NCI-H526 treated with DMSO at 0.1 percent for 48 hours (cell line): ENCODE data around the gene CFAP299.
"Not testable (repeated sequence)": the region's sequence is repeated elsewhere in the genome, so short reads cannot be mapped to it uniquely, and the experiment has no call there.

ENCODE experiments used
- DNase-seq: peaks from one replicate; lab custom pipeline; 2025; lab: John Stamatoyannopoulos, UW

Gene CFAP299

GRCh38 chr4:80335554-80336358 is at the start of gene CFAP299:
TSS of gene CFAP299 (plus strand) at chr4:80335730.
- DNase-seq, result no peak

GRCh38 chr4:80286451-80286850 is 49.1 kb upstream of the CFAP299 start:
- no peak for DNase-seq

GRCh38 chr4:80290665-80291064 is 44.9 kb upstream of the CFAP299 start:
- not testable (repeated sequence) for DNase-seq

- DNase-seq, result no peak
Measured at GRCh38 chr4:80294206-80294605, 41.3 kb upstream of the CFAP299 start.

DNA sequence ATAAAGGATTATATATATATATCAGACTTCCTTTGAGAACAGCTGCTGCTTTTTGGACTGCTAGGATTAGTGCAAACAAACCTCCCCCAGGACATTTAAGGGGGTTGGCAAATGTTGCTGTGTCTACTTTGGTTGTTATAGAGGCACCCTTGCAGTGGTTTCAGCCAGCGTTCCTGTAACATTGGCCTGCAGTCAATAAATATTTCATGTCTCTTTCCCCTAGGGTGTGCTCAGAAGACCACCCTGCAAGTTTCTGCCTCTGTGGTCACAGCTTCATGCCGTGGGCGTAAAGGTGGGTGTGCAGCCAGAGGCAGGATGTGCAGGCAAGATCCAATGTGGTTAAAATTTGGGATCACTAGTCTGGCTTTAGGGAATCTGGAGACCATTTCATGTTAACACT is 40.2 kb upstream of the CFAP299 start:
- no peak for DNase-seq

GRCh38 chr4:80295826-80296225 is 39.7 kb upstream of the CFAP299 start:
- no peak for DNase-seq

DNA sequence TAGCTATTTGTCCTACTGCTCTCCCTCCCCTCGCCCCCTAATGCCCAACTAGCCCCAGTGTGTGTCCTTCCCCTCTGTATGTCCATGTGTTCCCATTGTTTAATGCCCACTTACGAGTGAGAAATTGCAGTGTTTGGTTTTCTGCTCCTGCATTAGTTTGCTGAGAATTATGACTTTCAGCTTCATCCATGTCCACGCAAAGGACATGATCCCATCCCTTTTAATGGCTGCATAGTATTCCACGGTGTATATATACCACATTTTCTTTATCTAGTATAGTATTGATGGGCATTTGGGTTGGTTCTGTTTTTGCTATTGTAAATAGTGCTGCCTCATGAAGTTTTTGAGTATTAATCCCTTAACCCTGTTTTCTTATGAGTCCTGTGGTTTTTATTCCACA is 33.6 kb upstream of the CFAP299 start:
- DNase-seq, result no peak

GRCh38 chr4:80302616-80303223 is 32.8 kb upstream of the CFAP299 start:
- DNase-seq, result no peak

DNA sequence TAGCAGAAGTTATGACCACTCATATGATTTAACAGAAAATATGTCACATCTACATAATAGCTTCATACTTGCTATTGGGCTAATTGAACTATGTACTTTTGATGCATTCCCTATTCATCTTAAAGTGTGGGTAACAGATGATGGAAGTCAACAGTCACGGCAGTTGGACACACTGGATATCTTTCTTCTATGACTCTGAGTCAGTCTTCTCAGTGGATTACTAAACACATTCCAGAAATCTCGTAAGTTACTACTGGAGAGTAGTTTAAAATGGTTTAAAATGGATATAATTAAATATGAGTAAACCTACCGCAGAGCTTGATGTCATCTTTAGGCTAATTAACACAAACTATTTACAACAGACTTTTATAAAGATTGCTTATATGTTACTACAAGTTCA is 30.1 kb upstream of the CFAP299 start:
- DNase-seq, result no peak

DNA sequence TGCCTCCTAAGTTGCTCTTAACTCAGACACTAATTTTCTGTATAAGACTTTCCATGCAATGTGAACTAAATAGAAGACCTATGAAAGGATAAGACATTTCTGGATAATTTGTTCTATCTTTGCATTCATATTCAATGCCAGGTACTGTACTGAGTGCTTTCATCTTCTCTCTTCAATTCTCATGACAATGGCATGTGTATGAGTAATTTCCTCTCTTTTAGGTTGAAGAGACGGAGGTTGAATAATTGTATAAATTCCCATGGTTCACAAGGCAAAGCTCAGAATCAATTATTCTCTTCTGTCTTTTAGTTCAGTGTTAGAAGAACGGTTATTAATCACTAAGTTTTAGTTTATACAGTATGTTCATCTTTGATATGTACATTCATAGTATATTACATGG is 29.3 kb upstream of the CFAP299 start:
- no peak for DNase-seq

DNA sequence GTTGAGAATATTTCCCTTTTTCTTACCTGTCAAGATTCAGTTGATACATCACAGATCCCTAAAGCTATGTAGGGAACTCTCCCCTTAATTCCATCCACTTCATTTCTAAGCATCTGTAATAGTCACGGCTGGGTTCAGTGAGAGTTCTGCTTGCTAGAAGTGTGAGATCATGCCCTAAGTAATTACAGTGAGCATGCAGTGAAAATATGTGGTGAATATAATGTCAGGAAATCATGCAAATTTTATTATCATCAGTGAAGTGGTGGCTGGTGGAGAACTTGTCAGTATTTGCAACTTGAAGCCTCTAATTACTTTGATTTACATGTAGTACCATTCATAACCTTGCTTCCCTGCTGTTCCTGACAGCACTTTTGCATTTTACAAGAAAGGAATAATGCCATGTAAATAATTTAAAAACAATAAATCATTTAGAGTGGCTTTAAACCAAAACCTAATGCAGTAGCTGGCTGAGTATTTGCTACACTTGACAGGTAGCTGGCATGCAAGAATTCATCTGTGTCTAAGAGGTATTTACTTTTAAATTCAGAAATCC is 28.3 kb upstream of the CFAP299 start:
- DNase-seq, result peak; percentile 83

DNA sequence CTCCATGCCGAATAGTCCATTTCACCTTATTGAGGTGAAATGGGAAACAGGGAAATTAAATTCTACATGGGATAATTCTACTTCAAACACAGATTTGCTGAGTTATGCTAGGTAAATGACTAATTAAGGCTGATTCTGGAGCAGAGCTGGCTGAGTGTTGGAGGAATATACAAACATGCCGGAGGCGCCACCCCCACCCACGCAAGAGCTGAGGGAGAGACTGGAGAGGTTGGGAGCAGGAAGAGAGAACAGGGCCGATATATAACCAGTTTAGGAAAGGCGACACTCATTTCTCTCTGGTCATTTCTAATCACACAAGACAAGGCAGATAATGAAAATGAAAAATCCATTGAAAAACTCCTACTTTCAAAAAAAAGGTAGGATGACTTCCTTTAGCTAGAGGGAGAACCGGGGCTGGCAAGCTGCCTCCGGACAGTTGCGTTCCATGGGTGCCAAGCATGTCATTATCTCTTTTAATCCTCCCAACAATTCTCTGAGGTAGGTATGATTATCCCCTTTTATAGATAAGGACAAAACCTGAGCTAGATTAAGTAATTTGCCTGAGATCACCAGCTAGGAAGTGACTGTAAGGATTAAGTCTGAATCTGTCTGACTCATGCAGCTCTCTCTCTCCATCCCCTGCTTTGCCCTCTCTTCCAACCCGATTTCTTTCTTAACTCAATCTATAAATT is 27.6 kb upstream of the CFAP299 start:
- DNase-seq, result no peak

GRCh38 chr4:80308466-80308822 is 27.1 kb upstream of the CFAP299 start:
- DNase-seq, result no peak

GRCh38 chr4:80309294-80310004 is 26.1 kb upstream of the CFAP299 start:
- DNase-seq, result no peak

- DNase-seq, result no peak
Measured at GRCh38 chr4:80311130-80311529, 24.4 kb upstream of the CFAP299 start.

DNA sequence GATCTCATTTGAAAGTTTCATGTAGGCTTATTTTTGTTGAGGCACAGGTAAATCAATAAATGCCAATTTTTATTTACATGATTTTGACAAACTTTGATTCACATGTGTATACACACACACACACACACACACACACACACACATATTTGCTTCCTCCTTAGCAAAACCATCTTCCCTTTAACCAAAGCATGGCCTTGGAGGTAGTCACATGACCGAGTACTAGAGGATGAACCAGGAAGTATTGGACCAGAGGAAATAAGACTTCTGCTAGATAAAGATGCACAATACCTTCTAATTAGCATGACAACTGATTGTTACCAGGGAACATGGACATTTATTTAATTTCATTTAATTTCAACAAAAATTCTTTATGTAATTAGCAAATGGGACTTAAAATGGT is 23.4 kb upstream of the CFAP299 start:
- DNase-seq, result no peak

DNA sequence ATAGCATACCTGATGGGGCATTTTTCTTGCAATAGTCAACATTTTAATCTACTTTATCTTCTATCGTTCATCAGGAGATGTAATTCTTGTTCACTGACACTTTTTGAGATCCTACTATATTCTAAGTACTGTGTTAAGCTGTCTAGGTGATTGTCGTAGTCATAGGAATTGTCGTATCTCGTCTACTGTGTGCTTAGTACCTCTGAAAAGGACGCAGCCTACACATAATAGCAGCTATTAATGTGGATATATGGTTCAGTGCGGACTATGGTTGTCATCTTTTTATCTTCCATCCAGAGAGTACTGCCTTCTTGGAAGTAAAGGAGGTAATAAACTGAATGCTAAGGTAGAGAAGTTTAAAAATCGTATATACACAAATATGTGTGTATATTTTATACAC is 21.9 kb upstream of the CFAP299 start:
- no peak for DNase-seq

DNA sequence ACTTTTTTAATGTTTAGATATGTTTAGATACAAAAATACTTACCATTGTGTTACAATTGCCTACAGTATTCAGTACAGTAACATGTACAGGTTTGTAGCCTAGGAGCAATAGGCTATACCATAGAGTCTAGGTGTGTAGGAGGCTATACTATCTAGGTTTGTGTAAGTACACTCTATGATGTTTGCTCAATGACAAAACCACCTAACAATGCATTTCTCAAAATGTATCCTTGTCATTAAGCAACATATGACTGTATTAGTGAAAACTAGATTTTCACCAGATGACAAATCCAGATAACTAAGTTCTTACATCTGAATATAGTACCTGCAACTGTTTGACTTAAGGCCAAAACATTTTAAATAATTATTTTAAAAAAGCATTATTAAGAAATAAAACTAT is 19.7 kb upstream of the CFAP299 start:
- not testable (repeated sequence) for DNase-seq

GRCh38 chr4:80321341-80321740 is 14.2 kb upstream of the CFAP299 start:
- no peak for DNase-seq

- DNase-seq, result no peak
Measured at GRCh38 chr4:80321776-80322175, 13.8 kb upstream of the CFAP299 start.

GRCh38 chr4:80322716-80323115 is 12.8 kb upstream of the CFAP299 start:
- no peak for DNase-seq

- DNase-seq, result no peak
Measured at GRCh38 chr4:80324171-80324570, 11.4 kb upstream of the CFAP299 start.
